Stimulated activated naive CD8-positive, alpha-beta T cell treated with anti-CD3 and anti-CD28 coated beads, Interleukin-15, amount 100 ng/mL, for 72 hours (primary cell): ENCODE measurements around the gene SPACA6.

Experiments used
- ATAC-seq: fragments of 150-1000 bp; cut with Tn5 transposase; 2 replicates; pipeline ENCODE4 v1.10.0; 2021; ENCODE audit warnings: mild to moderate bottlenecking, moderate library complexity
- DNase-seq, 2 donors: peaks; one replicate each; pipeline ENCODE4 v3.0.0; 2021 to 2022
- H3K27ac Mint-ChIP-seq, 2 donors: one replicate each; pipeline ENCODE4 v1.8.0; 2022; ENCODE audit warnings: mild to moderate bottlenecking in 2 of 2, mixed read lengths in 2 of 2, moderate library complexity in 2 of 2
- H3K27me3 Mint-ChIP-seq: one replicate; pipeline ENCODE4 v1.8.0; 2022; ENCODE audit warnings: mixed read lengths
- H3K4me1 Mint-ChIP-seq: one replicate; pipeline ENCODE4 v1.8.0; 2022; ENCODE audit warnings: mild to moderate bottlenecking, mixed read lengths
- H3K4me3 Mint-ChIP-seq, 2 donors: one replicate each; pipeline ENCODE4 v1.8.0; 2022; ENCODE audit warnings: mild to moderate bottlenecking in 2 of 2, mixed read lengths in 2 of 2, moderate library complexity in 1 of 2
- H3K9me3 Mint-ChIP-seq, 2 donors: one replicate each; pipeline ENCODE4 v1.8.0; 2022; ENCODE audit warnings: mixed read lengths in 2 of 2

The SPACA6 gene

GRCh38 chr19:51710163-51710562, 17.0 kb downstream of the SPACA6 start:
- H3K4me3 Mint-ChIP-seq: no peak overlapping the region
- DNase-seq: no peak

GRCh38 chr19:51711702-51712101, 18.6 kb downstream of the SPACA6 start:
- ATAC-seq (no peak), DNase-seq (no peak)
- Mint-ChIP-seq H3K4me1 (peaks cover under 1% of the 10 kb centered on the region), H3K9me3 (peaks cover 5 to 13% of the 10 kb centered on the region in 2 donors), H3K4me3 (no peak overlapping the region), H3K27ac (no peak overlapping the region), H3K27me3 (peaks cover 8% of the 10 kb centered on the region)

More at GRCh38 chr19:51710163-51710562, 17.0 kb downstream of the SPACA6 start:
- no peak overlapping the region for H3K27ac Mint-ChIP-seq
- H3K4me1 Mint-ChIP-seq: peaks cover 15% of the 10 kb centered on the region
- ATAC-seq: no peak
- no peaks in the 10 kb centered on the region for H3K27me3 Mint-ChIP-seq
- H3K9me3 Mint-ChIP-seq: peaks cover 4 to 5% of the 10 kb centered on the region in 2 donors

GRCh38 chr19:51712461-51713081, 19.4 kb downstream of the SPACA6 start:
- no peak overlapping the region for H3K4me3 Mint-ChIP-seq
- DNase-seq: no peak
- ATAC-seq: no peak
- no peak overlapping the region for H3K27ac Mint-ChIP-seq
- no peaks in the 10 kb centered on the region for H3K4me1 Mint-ChIP-seq
- H3K9me3 Mint-ChIP-seq: peaks cover 5 to 13% of the 10 kb centered on the region in 2 donors
- H3K27me3 Mint-ChIP-seq: peaks cover 13% of the 10 kb centered on the region

- ATAC-seq: no peak
Measured at GRCh38 chr19:51713319-51714285, 20.5 kb downstream of the SPACA6 start.

GRCh38 chr19:51714848-51715247, 21.7 kb downstream of the SPACA6 start:
- H3K27me3 Mint-ChIP-seq: peaks cover 34% of the 10 kb centered on the region
- H3K4me3 Mint-ChIP-seq: no peak overlapping the region
- no peak overlapping the region for H3K27ac Mint-ChIP-seq

More at GRCh38 chr19:51713319-51714285, 20.5 kb downstream of the SPACA6 start:
- no peak overlapping the region for H3K4me3 Mint-ChIP-seq
- no peaks in the 10 kb centered on the region for H3K4me1 Mint-ChIP-seq
- DNase-seq: no peak
- H3K27ac Mint-ChIP-seq: no peak overlapping the region
- peaks cover 5 to 13% of the 10 kb centered on the region in 2 donors for H3K9me3 Mint-ChIP-seq
- H3K27me3 Mint-ChIP-seq: peaks cover 22% of the 10 kb centered on the region

GRCh38 chr19:51715850-51716249, 22.7 kb downstream of the SPACA6 start:
- H3K27ac Mint-ChIP-seq: no peak overlapping the region
- H3K27me3 Mint-ChIP-seq: peaks cover 44% of the 10 kb centered on the region
- H3K4me3 Mint-ChIP-seq: no peak overlapping the region
- peaks cover 0 to 13% of the 10 kb centered on the region in 2 donors for H3K9me3 Mint-ChIP-seq
- peaks cover 5% of the 10 kb centered on the region for H3K4me1 Mint-ChIP-seq
- DNase-seq (no peak), ATAC-seq (no peak)

More at GRCh38 chr19:51714848-51715247, 21.7 kb downstream of the SPACA6 start:
- Mint-ChIP-seq H3K4me1 (peaks cover under 1% of the 10 kb centered on the region), H3K9me3 (peaks cover 5 to 13% of the 10 kb centered on the region in 2 donors)
- ATAC-seq (no peak), DNase-seq (no peak)

- Mint-ChIP-seq H3K27ac (no peak overlapping the region), H3K4me3 (no peak overlapping the region), H3K9me3 (peaks cover 0 to 13% of the 10 kb centered on the region in 2 donors), H3K27me3 (peaks cover 48% of the 10 kb centered on the region), H3K4me1 (peaks cover 5% of the 10 kb centered on the region)
- ATAC-seq (no peak), DNase-seq (no peak)
Measured at GRCh38 chr19:51716925-51717324, 23.8 kb downstream of the SPACA6 start.

- H3K4me1 Mint-ChIP-seq: peaks cover 5% of the 10 kb centered on the region
- H3K27ac Mint-ChIP-seq: no peak overlapping the region
- H3K4me3 Mint-ChIP-seq: no peak overlapping the region
- no peak for ATAC-seq
- H3K27me3 Mint-ChIP-seq: peaks cover 67% of the 10 kb centered on the region
- no peak for DNase-seq
- peaks cover 0 to 13% of the 10 kb centered on the region in 2 donors for H3K9me3 Mint-ChIP-seq
Measured at GRCh38 chr19:51719251-51719988, 26.3 kb downstream of the SPACA6 start.

- H3K4me1 Mint-ChIP-seq: peaks cover 5% of the 10 kb centered on the region
- peaks cover 76% of the 10 kb centered on the region for H3K27me3 Mint-ChIP-seq
- H3K4me3 Mint-ChIP-seq: no peak overlapping the region
- no peak for ATAC-seq
- no peak for DNase-seq
- no peaks in the 10 kb centered on the region for H3K9me3 Mint-ChIP-seq
- H3K27ac Mint-ChIP-seq: no peak overlapping the region
Measured at GRCh38 chr19:51721905-51722304, 28.8 kb downstream of the SPACA6 start.

GRCh38 chr19:51722492-51722891, 29.4 kb downstream of the SPACA6 start:
- no peaks in the 10 kb centered on the region for H3K9me3 Mint-ChIP-seq
- peaks cover 5% of the 10 kb centered on the region for H3K4me1 Mint-ChIP-seq
- DNase-seq (no peak), ATAC-seq (no peak)
- H3K27ac Mint-ChIP-seq: no peak overlapping the region
- no peak overlapping the region for H3K4me3 Mint-ChIP-seq
- H3K27me3 Mint-ChIP-seq: peaks cover 80% of the 10 kb centered on the region

GRCh38 chr19:51724543-51724942, 31.4 kb downstream of the SPACA6 start:
- H3K27ac Mint-ChIP-seq: no peak overlapping the region
- no peak for ATAC-seq
- H3K9me3 Mint-ChIP-seq: peaks cover 0 to 5% of the 10 kb centered on the region in 2 donors
- H3K4me1 Mint-ChIP-seq: peaks cover 5% of the 10 kb centered on the region
- no peak overlapping the region for H3K4me3 Mint-ChIP-seq
- no peak for DNase-seq
- peaks cover 80% of the 10 kb centered on the region for H3K27me3 Mint-ChIP-seq

- ATAC-seq: no peak
- Mint-ChIP-seq H3K27ac (peak overlapping the region in 1 of 2 donors; percentile 15), H3K27me3 (peaks cover 65% of the 10 kb centered on the region), H3K9me3 (peaks cover 10 to 13% of the 10 kb centered on the region in 2 donors), H3K4me3 (no peak overlapping the region), H3K4me1 (no peaks in the 10 kb centered on the region)
- no peak for DNase-seq
Measured at GRCh38 chr19:51726049-51726448, 32.9 kb downstream of the SPACA6 start.

- no peaks in the 10 kb centered on the region for H3K4me1 Mint-ChIP-seq
- H3K9me3 Mint-ChIP-seq: peaks cover 15 to 26% of the 10 kb centered on the region in 2 donors
- DNase-seq: no peak
- H3K27ac Mint-ChIP-seq: no peak overlapping the region
- peaks cover 71% of the 10 kb centered on the region for H3K27me3 Mint-ChIP-seq
- ATAC-seq: no peak
- no peak overlapping the region for H3K4me3 Mint-ChIP-seq
Measured at GRCh38 chr19:51727349-51727880, 34.3 kb downstream of the SPACA6 start.

GRCh38 chr19:51729781-51730180, 36.7 kb downstream of the SPACA6 start:
- DNase-seq (no peak), ATAC-seq (no peak)
- Mint-ChIP-seq H3K4me1 (no peaks in the 10 kb centered on the region), H3K27me3 (peaks cover 52% of the 10 kb centered on the region), H3K27ac (no peak overlapping the region), H3K4me3 (no peak overlapping the region), H3K9me3 (peaks cover 15 to 29% of the 10 kb centered on the region in 2 donors)
